Neural cell (in vitro differentiated cells): Measurements from ENCODE around the gene PGM1.

Experiments
- TAF1 ChIP-seq: IDR thresholded peaks from 2 replicates; pipeline ENCODE4 v1.6.1; 2012; ENCODE audit warnings: low read depth
- TF ChIP-seq, protein P1 (sequence below): fragments of 450-650 bp; IDR thresholded peaks from 2 replicates; pipeline ENCODE4 v1.5.1; 2014; ENCODE audit warnings: antibody characterized with exemption, mild to moderate bottlenecking, moderate library complexity; ENCODE audit not compliant: poor library complexity, severe bottlenecking

DNA sequence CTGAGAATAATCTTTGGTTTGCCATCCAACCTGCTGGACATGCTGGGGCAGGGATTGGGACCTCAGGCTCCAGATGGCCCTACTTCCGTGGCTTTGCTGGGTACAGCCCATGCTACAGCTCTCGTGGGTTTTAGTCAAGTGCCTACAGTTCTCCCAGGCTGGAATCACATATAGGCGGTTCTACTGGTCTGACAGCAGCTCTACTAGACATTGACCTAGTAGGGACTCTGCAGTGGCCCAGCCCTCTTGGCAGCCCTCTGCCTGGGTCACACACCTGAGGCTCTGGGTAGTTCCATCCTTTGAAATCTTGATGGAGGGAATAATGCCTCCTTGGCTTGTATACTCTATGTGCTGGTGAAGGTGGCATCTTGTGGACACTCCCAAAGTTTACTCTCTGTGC is 72.2 kb downstream of the PGM1 start:
- no peak for TF ChIP-seq TAF1
- TF ChIP-seq, protein P1, sequence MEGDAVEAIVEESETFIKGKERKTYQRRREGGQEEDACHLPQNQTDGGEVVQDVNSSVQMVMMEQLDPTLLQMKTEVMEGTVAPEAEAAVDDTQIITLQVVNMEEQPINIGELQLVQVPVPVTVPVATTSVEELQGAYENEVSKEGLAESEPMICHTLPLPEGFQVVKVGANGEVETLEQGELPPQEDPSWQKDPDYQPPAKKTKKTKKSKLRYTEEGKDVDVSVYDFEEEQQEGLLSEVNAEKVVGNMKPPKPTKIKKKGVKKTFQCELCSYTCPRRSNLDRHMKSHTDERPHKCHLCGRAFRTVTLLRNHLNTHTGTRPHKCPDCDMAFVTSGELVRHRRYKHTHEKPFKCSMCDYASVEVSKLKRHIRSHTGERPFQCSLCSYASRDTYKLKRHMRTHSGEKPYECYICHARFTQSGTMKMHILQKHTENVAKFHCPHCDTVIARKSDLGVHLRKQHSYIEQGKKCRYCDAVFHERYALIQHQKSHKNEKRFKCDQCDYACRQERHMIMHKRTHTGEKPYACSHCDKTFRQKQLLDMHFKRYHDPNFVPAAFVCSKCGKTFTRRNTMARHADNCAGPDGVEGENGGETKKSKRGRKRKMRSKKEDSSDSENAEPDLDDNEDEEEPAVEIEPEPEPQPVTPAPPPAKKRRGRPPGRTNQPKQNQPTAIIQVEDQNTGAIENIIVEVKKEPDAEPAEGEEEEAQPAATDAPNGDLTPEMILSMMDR, result no peak
